ENCODE data around the gene SPATA4. TPM values are rescaled to one million over a fixed set of nuclear protein-coding genes. Genes with fewer than 3 reads are reported as not detected.

The SPATA4 gene
- total and polyA plus RNA-seq, 10 of the 15 experiments (the other 5 are each of a cell fraction or from before 2014, with no cell fraction given): not detected

DNA sequence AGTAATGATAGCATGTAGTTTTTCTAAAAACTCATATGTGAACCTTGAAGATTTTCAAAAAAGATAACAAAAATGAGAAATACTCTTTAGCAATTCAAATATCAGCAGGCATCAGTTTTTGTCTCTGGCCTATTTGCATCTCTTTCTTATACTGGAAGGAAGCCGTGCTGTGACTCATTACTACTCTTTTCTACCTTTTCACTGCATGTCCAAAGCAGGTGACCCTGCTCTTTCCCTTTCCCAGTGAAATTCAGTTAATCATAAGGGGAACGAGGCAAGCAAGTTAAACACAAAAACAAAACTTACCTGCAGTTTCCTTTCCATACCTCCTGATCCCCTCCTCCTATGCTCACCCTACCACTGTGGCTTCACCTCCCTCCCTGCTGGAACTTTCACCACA is 9.3 kb downstream of the SPATA4 start:
- in situ Hi-C loops (cut with MboI): no loop called here
- SMC1A ChIA-PET (ENCODE audit: uncharacterized antibody, unreplicated experiment): no interaction called here
- ATAC-seq: no peak
- POLR2A ChIA-PET: no interaction called here
- Histone ChIP-seq H3K4me1 (ENCODE audit: control insufficient read depth, insufficient read depth, low read length) (no peaks in the 10 kb centered on the region), H3K9me3 (replicated peaks; ENCODE audit: control insufficient read depth, insufficient read depth, low read length) (no peaks in the 10 kb centered on the region), H3K4me3 (no peak overlapping the region), H3K27ac (ENCODE audit: control insufficient read depth, insufficient read depth) (no peak overlapping the region), H3K9ac (ENCODE audit: control insufficient read depth, insufficient read depth, low read length) (no peak overlapping the region), H2AFZ (ENCODE audit: control insufficient read depth, low read depth, low read length) (no peak overlapping the region), H3K27me3 (replicated peaks in 1 of 2; ENCODE audit: control insufficient read depth in 2 of 2, insufficient read depth in 2 of 2, low read length in 1 of 2) (no peaks in the 10 kb centered on the region), H3K4me2 (ENCODE audit: control insufficient read depth, insufficient read depth) (no peak overlapping the region), H4K20me1 (ENCODE audit: control insufficient read depth, insufficient read depth) (no peaks in the 10 kb centered on the region), H3K79me2 (ENCODE audit: control insufficient read depth, insufficient read depth, low read length) (no peaks in the 10 kb centered on the region), H3K36me3 (ENCODE audit: control insufficient read depth in 2 of 2, insufficient read depth in 2 of 2, low read length in 1 of 2) (no peaks in the 10 kb centered on the region)
- 4% methylated on average over 2 of the region's 2 CpGs for WGBS (ENCODE audit: insufficient coverage, insufficient replicate concordance, low lambda C conversion rate, missing lambda C conversion rate)
- no peak for TF ChIP-seq ATF7 (IDR thresholded peaks at IDR 0.05; ENCODE audit: low read depth)
- TF ChIP-seq, protein P1, sequence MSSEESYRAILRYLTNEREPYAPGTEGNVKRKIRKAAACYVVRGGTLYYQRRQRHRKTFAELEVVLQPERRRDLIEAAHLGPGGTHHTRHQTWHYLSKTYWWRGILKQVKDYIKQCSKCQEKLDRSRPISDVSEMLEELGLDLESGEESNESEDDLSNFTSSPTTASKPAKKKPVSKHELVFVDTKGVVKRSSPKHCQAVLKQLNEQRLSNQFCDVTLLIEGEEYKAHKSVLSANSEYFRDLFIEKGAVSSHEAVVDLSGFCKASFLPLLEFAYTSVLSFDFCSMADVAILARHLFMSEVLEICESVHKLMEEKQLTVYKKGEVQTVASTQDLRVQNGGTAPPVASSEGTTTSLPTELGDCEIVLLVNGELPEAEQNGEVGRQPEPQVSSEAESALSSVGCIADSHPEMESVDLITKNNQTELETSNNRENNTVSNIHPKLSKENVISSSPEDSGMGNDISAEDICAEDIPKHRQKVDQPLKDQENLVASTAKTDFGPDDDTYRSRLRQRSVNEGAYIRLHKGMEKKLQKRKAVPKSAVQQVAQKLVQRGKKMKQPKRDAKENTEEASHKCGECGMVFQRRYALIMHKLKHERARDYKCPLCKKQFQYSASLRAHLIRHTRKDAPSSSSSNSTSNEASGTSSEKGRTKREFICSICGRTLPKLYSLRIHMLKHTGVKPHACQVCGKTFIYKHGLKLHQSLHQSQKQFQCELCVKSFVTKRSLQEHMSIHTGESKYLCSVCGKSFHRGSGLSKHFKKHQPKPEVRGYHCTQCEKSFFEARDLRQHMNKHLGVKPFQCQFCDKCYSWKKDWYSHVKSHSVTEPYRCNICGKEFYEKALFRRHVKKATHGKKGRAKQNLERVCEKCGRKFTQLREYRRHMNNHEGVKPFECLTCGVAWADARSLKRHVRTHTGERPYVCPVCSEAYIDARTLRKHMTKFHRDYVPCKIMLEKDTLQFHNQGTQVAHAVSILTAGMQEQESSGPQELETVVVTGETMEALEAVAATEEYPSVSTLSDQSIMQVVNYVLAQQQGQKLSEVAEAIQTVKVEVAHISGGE (CRISPR knock-in tag; IDR thresholded peaks at IDR 0.05): no peak
- TF ChIP-seq RBBP5 (conservative IDR thresholded peaks at IDR 0.05): no peak
- no peak for TF ChIP-seq PAX5 (IDR thresholded peaks at IDR 0.05; ENCODE audit: borderline replicate concordance, low read depth, low read length)
- TF ChIP-seq TAF1 (IDR thresholded peaks at IDR 0.05; ENCODE audit: borderline replicate concordance, low read depth, low read length): no peak
- no peak for TF ChIP-seq TARDBP (IDR thresholded peaks at IDR 0.05; ENCODE audit: borderline replicate concordance)
- TF ChIP-seq NR2C1 (IDR thresholded peaks at IDR 0.05): no peak
- TF ChIP-seq, protein P2, sequence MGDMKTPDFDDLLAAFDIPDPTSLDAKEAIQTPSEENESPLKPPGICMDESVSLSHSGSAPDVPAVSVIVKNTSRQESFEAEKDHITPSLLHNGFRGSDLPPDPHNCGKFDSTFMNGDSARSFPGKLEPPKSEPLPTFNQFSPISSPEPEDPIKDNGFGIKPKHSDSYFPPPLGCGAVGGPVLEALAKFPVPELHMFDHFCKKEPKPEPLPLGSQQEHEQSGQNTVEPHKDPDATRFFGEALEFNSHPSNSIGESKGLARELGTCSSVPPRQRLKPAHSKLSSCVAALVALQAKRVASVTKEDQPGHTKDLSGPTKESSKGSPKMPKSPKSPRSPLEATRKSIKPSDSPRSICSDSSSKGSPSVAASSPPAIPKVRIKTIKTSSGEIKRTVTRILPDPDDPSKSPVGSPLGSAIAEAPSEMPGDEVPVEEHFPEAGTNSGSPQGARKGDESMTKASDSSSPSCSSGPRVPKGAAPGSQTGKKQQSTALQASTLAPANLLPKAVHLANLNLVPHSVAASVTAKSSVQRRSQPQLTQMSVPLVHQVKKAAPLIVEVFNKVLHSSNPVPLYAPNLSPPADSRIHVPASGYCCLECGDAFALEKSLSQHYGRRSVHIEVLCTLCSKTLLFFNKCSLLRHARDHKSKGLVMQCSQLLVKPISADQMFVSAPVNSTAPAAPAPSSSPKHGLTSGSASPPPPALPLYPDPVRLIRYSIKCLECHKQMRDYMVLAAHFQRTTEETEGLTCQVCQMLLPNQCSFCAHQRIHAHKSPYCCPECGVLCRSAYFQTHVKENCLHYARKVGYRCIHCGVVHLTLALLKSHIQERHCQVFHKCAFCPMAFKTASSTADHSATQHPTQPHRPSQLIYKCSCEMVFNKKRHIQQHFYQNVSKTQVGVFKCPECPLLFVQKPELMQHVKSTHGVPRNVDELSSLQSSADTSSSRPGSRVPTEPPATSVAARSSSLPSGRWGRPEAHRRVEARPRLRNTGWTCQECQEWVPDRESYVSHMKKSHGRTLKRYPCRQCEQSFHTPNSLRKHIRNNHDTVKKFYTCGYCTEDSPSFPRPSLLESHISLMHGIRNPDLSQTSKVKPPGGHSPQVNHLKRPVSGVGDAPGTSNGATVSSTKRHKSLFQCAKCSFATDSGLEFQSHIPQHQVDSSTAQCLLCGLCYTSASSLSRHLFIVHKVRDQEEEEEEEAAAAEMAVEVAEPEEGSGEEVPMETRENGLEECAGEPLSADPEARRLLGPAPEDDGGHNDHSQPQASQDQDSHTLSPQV (IDR thresholded peaks at IDR 0.05): no peak
- TF ChIP-seq, protein P3, sequence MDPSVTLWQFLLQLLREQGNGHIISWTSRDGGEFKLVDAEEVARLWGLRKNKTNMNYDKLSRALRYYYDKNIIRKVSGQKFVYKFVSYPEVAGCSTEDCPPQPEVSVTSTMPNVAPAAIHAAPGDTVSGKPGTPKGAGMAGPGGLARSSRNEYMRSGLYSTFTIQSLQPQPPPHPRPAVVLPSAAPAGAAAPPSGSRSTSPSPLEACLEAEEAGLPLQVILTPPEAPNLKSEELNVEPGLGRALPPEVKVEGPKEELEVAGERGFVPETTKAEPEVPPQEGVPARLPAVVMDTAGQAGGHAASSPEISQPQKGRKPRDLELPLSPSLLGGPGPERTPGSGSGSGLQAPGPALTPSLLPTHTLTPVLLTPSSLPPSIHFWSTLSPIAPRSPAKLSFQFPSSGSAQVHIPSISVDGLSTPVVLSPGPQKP (IDR thresholded peaks at IDR 0.05; ENCODE audit: low read depth, low read length): no peak
- TF ChIP-seq MEF2A (IDR thresholded peaks at IDR 0.05; ENCODE audit: insufficient read depth, low read depth, low read length): no peak
- TF ChIP-seq NFIC (IDR thresholded peaks at IDR 0.05; ENCODE audit: low read depth, low read length): no peak
- TF ChIP-seq TCF3 (IDR thresholded peaks at IDR 0.05; ENCODE audit: borderline replicate concordance, insufficient read depth, low read depth, low read length): no peak
- no peak for TF ChIP-seq MTA3 (IDR thresholded peaks at IDR 0.05; ENCODE audit: borderline replicate concordance, low read length)
- TF ChIP-seq BMI1 (IDR thresholded peaks at IDR 0.05; ENCODE audit: borderline replicate concordance): no peak
- TF ChIP-seq ZNF622 (IDR thresholded peaks at IDR 0.05): no peak
- TF ChIP-seq ZSCAN29 (IDR thresholded peaks at IDR 0.05): no peak
- no peak for TF ChIP-seq EZH2 (IDR thresholded peaks at IDR 0.05; ENCODE audit: borderline replicate concordance, control insufficient read depth, low read depth, low read length)
- no peak for TF ChIP-seq SPI1 (IDR thresholded peaks at IDR 0.05; ENCODE audit: borderline replicate concordance, insufficient read depth, low read depth, low read length)
- no peak for TF ChIP-seq ZNF24 (IDR thresholded peaks at IDR 0.05)
- CTCF ChIA-PET: no interaction called here
- intact Hi-C loops (cut with micrococcal nuclease; ENCODE audit: unreplicated experiment): no loop called here
- DNase-seq (ENCODE audit: low read depth, low spot score): no peak
- no TSS peak for BruUV-seq (replicated peaks)
- no peak for FAIRE-seq
- RAD21 ChIA-PET (ENCODE audit: unreplicated experiment): no interaction called here
